ENCODE results near the gene CEP89. TPM values are rescaled to one million over a fixed set of nuclear protein-coding genes. Genes with fewer than 3 reads are reported as not detected.
A peak's percentile ranks its signal among the peaks of the same experiment; 100 is the strongest.
"Not testable (repeated sequence)": the region's sequence is repeated elsewhere in the genome, so short reads cannot be mapped to it uniquely, and the experiment has no call there.

Gene CEP89
- total RNA-seq, 4 donors from 2014 or later, result 11.7 to 22.5 (median 17.5) TPM

- TF ChIP-seq POLR2AphosphoS5 (IDR thresholded peaks at IDR 0.05) (no peak), CTCF (IDR thresholded peaks at IDR 0.05) (no peak), POLR2A (IDR thresholded peaks at IDR 0.05) (no peak)
- Histone ChIP-seq H3K27ac (no peak overlapping the region), H3K36me3 (no peaks in the 10 kb centered on the region), H3K4me1 (no peaks in the 10 kb centered on the region), H3K27me3 (no peaks in the 10 kb centered on the region), H3K4me3 (no peak overlapping the region), H3K9me3 (peaks cover 7% of the 10 kb centered on the region)
- 84% methylated on average over 8 of the region's 8 CpGs for WGBS
- DNase-seq (ENCODE audit: low spot score in 2 of 2), result peak in 1 of 2 donors; percentile 0
These were observed 129.7 kb downstream of the CEP89 start for GRCh38 chr19:32842061-32842460.

- H3K9me3 ChIP-seq, result peaks cover 7% of the 10 kb centered on the region
- H3K27me3 ChIP-seq, result no peaks in the 10 kb centered on the region
These were observed 134.2 kb downstream of the CEP89 start for GRCh38 chr19:32837531-32837930.

GRCh38 chr19:32833388-32833787 lies 138.4 kb downstream of the CEP89 start:
- 88% methylated on average over 7 of the region's 7 CpGs for WGBS
- H3K27me3 ChIP-seq, result not testable (repeated sequence)
- DNase-seq (ENCODE audit: low spot score in 2 of 2), result peak in 1 of 2 donors; percentile 56

More at GRCh38 chr19:32837531-32837930, 134.2 kb downstream of the CEP89 start:
- 82% methylated on average over 7 of the region's 7 CpGs for WGBS
- no peak for DNase-seq (ENCODE audit: low spot score in 2 of 2)
- Histone ChIP-seq H3K4me1 (no peaks in the 10 kb centered on the region), H3K36me3 (no peaks in the 10 kb centered on the region), H3K27ac (no peak overlapping the region), H3K4me3 (no peak overlapping the region)
- TF ChIP-seq POLR2A (IDR thresholded peaks at IDR 0.05) (no peak), EP300 (IDR thresholded peaks at IDR 0.05) (no peak), CTCF (IDR thresholded peaks at IDR 0.05) (no peak)

GRCh38 chr19:32832825-32833224 lies 138.9 kb downstream of the CEP89 start:
- not testable (repeated sequence) for H3K36me3 ChIP-seq; H3K27me3 ChIP-seq; H3K9me3 ChIP-seq; H3K27ac ChIP-seq; H3K4me3 ChIP-seq; H3K4me1 ChIP-seq; DNase-seq (ENCODE audit: low spot score in 2 of 2)
- WGBS, result 92% methylated on average over 7 of the region's 7 CpGs

More at GRCh38 chr19:32833388-32833787, 138.4 kb downstream of the CEP89 start:
- H3K9me3 ChIP-seq, H3K36me3 ChIP-seq, H3K27ac ChIP-seq, H3K4me1 ChIP-seq, H3K4me3 ChIP-seq: not testable (repeated sequence)

GRCh38 chr19:32832094-32832493 lies 139.7 kb downstream of the CEP89 start:
- not testable (repeated sequence) for H3K4me3 ChIP-seq, H3K9me3 ChIP-seq, H3K36me3 ChIP-seq, H3K27ac ChIP-seq, H3K27me3 ChIP-seq, H3K4me1 ChIP-seq
- peak in 1 of 2 donors; percentile 52 for DNase-seq (ENCODE audit: low spot score in 2 of 2)
- 93% methylated on average over 12 of the region's 12 CpGs for WGBS

- DNase-seq (ENCODE audit: low spot score in 2 of 2), result no peak
- Histone ChIP-seq H3K27me3 (no peaks in the 10 kb centered on the region), H3K9me3 (no peaks in the 10 kb centered on the region), H3K27ac (no peak overlapping the region), H3K36me3 (no peaks in the 10 kb centered on the region), H3K4me3 (no peak overlapping the region), H3K4me1 (no peaks in the 10 kb centered on the region)
- TF ChIP-seq EP300 (IDR thresholded peaks at IDR 0.05) (no peak), CTCF (IDR thresholded peaks at IDR 0.05) (no peak), POLR2A (IDR thresholded peaks at IDR 0.05) (no peak), POLR2AphosphoS5 (IDR thresholded peaks at IDR 0.05) (no peak)
- WGBS, result 93% methylated on average over 5 of the region's 5 CpGs
These were observed 140.1 kb downstream of the CEP89 start for GRCh38 chr19:32831611-32832010.

GRCh38 chr19:32830231-32831014 lies 141.3 kb downstream of the CEP89 start:
- no peak for TF ChIP-seq CTCF (IDR thresholded peaks at IDR 0.05)
- no peak for TF ChIP-seq POLR2A (IDR thresholded peaks at IDR 0.05)
- no peak for DNase-seq (ENCODE audit: low spot score in 2 of 2)
- Histone ChIP-seq H3K36me3 (no peaks in the 10 kb centered on the region), H3K27me3 (no peaks in the 10 kb centered on the region), H3K4me3 (no peak overlapping the region), H3K9me3 (no peaks in the 10 kb centered on the region), H3K4me1 (no peaks in the 10 kb centered on the region), H3K27ac (no peak overlapping the region)
- 83% methylated on average over 8 of the region's 8 CpGs for WGBS
